ENCODE data around the gene DDX39A.

The DDX39A gene

DNA sequence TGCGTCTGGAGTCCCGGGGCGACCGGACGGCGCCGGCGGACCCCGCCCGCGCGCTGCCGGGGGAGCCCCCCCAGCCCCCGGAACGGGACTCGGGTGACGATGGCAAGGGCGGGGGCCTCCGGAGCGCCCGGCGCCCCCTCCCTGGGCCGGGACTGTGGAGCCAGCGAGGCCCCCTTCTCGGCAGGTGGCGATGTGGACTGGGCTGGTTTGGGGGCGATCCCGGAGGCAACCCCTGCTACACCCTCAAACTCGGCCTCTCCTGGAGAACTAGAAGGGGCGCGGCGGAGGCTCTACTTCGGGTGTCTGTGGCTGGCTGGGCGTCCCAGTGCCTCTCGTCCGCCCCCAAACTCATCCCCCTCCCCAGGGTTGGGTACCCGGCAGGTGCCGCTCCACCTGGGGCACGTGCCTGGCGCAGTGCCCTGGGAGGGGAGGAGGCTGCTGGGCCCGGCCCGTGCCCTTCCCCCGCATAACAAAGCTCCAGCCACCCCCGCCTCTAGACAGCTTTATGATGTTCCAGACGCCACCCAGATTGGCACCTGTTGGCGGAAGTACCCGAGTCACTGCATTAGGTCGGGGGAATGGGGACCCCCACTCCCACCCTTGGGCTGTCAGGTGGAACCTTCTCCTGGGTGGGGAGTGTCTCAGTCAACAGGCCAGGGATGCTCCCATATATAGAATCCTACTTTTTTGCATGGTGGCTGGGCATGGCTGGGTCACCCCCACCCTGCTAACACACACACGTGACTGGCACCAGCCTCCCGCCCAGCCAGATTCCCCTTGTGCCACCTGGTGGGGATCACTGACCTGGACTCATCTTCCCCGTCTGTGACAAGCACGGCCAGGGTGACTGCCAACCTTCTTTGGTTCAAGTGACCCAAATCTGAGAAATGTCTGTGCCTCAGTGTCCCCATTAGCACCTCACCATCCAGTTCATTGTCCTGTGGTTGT, 14.7 kb upstream of the DDX39A start:
- DNase-seq: peak; percentile 38

DNA sequence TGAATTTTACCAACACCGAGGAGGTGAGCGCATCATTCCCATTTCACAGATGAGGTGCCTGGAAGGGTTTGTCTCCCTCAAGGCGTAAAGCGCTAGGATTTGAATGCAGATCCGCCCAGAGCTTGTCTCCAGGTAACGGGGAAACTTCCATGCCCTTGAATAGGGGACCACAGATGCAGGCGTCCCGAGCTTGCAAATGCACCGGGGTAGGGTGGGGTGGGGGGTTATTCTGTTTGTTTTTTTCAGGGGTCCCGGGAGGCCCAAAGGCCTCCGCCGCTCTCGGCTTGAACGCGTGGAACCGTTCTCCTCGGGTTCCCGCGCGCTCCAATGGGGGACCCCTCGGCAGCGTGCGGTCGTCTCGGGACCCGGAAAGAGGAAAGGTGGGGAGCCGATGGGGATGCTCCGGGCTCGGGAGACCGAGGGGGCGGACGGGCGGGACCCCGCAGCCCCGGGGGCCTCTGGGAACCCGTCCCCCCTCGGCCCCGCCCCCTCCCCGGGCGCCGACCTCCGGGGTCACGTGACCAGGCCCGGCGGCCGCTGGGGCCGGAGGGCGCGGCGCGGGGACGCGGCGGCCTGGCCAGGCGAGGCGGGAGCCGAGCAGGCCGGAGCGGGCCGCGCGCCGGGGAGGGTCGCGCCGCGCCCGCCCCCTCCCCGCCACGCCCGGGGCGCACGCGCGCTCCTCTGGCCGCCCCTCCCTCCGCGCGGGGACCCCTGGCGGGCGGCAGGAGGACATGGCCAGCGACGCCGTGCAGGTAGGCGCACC, 13.8 kb upstream of the DDX39A start, which contains the start of gene PKN1:
Gene PKN1 (plus strand): TSS at position 516 of the 763 bp plus-strand sequence. CDS start 216 bp downstream, at position 732.
- peak; percentile 67 for DNase-seq

DNA sequence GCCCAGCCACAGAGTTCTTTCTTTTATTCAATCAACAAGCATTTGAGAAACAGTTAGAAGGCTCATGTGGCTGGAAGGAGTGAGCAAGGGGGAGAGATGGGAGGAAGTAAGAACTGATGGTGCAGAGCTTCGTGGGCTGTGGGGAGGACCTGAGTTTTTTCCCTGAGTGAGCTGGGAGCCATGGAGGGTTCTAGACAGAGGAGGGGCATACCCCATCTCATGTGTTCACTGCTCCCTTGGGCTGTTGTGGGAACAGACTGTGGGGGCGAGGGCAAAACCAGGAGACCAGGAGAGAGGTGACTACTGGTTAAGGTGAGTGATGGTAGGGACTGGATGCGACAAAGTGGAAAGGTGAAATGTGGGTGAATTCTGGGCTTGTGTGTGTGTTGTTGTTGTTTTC, 11.6 kb upstream of the DDX39A start:
- DNase-seq: no peak

DNA sequence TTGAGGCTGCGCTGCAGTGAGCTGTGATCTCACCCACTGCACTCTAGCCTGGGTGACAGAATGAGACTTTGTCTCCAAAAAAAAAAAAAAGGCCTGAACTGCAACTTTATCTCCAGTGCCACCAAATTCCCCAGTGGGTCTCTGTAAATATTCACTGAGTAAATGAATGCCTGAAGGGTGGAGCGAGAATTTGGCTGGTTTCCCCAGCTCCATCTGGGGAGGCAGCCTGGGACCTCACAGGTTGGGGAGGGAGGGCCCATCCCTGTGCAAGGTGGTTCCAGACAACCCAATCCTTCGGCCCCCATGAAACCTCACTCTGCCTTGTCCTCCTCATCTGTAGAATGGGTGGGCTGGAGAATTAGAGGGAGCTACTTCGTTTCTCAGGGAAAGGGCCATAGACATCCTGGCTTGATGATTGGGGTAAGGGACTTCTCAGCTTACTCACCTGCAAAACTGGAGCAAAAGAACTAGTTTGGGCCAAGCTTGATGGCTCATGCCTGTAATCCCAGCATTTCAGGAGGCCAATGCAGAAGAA, 9.8 kb upstream of the DDX39A start:
- no peak for DNase-seq

DNA sequence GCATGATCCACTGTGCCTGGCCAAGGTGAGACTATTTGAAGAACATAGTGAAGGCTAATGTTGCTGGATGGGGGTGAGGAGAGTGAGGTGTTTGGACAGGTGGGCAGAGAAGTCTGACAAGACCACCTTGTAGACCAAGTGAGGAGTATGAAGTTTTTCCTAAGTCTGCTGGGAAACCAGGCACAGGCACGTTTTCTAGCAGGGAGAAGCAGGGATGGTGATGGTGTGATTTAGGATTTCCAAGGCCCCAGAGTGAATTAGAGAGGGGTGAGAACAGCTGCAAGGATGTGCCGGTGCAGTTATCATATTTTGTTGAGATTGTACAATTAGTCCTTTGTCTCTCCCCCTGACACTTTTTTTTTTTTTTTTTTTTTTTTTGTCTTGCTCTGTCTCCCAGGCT, 8.3 kb upstream of the DDX39A start:
- DNase-seq: no peak

DNA sequence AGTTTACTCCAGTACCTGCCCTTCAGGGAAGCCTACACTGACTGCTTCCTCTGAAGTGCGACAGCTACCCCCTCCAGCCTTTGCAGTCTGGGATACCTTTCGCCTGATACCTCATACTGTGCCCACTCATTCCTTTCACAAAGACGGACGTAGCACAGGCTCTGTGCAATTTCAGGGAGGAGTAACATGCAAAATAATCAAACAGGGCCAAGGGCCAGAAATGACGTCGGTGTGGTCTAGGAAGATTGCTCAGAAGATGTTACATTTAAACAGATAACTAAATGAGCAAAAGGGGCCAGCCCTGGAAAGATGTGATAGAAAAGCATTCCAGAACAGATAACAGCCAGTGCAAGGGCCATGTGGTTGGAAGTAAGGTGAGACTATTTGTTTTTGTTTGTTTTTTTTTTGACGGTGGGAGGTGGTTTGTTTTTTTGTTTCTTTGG, 6.6 kb upstream of the DDX39A start:
- DNase-seq: no peak

DNA sequence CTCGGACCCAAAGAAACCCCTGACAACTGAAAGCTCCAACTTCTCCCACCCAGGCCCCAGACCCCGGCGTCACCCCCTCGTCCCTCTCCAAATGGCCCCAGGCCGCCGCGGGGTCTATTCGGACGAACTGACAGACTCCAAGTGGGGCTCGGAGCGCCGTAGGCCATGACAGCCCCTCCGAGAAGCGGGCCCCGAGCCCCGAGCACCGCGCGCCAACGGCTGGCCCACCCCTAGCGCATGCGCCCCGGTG, 360 bp downstream of the DDX39A start:
- DNase-seq: peak; percentile 88

DNA sequence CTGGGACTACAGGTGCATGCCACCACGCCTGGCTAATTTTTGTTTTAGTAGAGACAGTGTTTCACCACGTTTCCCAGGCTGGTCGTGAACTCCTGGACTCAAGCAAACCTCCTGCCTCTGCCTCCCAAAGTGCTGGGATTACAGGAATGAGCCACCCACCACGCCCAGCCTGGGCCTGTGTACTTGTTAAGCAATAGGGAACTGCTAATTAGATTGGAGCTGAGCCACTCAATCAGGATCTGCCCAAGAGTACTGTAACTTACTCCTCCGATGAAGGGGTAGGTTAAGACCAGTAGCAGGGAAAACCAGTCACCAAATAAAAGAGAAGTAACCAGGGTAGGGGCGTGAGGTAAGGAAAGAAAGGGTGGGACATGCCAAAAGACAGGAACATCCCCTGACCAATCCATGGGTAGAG, 2.3 kb downstream of the DDX39A start:
- no peak for DNase-seq

DNA sequence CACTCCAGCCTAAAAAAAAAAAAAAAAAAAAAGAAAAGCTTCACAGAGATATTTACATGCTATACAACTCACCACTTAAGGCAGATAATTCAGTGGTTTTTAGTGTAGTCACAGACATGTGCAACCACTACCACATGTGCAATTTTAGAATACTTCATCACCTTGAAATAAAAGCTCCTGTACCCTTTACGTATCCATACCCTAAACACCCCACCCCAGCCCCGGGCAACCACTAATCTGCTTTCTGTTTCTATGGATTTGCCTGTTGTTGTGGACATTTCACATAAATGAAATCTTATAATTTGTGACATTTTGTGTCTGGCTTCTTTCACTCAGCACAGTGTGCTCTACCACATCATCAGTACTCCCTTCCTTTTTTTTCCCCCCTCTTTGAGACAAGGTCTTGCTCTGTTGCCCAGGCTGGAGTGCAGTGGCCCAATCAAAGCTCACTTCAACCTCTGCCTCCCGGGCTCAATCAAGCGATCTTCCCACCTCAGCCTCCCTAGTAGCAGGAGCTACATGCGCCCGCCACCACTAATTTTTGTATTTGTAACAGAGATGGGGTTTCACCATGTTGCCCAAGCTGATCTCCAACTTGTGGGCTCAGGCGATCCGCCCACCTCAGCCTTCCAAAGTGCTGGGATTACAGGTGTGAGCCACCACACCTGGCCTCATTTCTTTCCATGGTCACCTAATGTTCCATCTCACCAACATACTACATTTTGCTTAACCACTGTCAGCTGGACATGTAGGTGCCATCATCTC, 4.0 kb downstream of the DDX39A start:
- DNase-seq: no peak

DNA sequence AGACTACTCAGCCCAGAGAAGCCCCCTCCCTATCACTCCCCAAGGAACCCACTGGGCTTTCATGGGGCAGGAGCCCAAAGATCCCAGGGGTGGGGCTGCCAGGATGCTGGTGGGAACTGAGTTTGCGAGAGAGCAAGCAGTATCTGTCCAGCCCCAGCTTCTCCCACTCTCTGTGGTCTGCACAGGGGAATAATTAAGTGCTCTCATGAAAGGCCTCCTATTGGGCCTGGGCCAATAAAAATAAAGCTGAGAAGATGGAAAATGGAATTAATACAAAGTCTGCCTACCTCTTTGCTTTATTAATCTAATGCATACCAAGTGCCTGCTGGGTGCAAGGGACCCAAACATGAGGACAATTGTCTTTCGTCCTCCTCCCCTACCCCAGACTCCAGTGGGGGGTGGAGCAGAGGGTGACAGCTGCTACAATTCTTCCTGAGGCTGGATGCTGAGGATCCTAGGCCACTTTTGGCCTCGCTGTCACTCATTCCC, 5.4 kb downstream of the DDX39A start:
- no peak for DNase-seq

DNA sequence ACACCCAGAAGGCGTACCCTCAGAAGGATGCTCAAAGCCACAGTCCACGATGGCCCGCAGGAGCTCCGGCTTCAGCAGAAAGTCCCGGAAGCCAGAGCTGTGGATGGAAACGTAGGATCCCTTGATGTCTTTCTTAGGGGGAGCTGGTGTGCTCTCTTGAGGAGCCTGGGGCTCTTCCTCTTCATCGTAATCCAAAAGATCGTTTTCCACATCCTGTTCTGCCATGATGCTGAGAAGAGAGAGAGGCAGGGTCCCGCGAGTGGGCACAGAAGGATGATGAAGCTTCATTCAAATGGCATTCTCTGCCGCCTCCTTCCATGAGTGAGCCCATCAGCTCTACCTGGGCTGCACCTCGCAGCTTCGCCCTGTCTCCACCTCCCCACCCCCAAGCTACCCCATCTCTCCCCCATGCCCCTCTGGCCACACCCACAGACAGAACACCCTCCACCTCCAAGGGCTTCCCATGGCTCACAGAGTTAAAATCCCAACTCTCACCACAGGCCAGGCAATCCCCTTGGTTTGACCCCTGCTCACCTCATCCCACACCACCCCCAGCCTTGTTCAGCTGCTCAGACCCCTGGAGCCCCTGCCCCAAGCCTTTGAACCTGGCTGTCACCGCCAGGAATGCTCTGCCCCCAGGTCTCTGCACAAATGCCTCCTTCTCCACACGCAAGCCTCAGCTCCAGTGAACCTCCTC, 6.0 kb downstream of the DDX39A start:
- DNase-seq: no peak

DNA sequence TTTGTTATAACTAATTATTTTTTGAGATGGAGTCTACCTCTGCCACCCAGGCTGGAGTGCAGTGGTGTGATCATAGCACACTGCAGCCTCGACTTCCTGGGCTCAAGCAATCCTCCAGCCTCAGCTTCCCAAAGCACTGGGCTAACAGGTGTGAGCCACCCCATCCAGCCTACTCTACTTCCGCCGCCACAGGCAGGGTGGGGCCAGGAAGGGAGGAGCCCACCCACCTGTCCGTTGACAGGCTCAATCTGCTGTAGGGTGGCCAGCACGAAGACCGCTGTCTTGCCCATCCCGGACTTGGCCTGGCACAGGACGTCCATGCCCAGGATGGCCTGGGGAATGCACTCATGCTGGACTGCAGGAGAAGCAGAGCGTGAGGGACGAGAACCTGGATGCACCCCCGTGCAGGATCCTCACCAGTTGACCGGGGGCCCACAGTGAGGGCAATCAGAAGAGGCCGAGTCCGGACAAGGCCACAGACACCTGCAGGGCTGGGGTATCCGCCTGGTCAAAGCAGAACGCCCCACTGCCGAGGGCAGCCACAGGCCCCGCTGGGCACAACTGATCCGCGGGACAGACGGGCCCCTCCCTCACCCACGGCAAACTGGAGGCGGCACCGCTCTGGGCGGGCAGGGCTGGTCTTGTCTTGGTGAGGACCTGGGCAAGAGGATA, 6.7 kb downstream of the DDX39A start:
- DNase-seq: no peak

DNA sequence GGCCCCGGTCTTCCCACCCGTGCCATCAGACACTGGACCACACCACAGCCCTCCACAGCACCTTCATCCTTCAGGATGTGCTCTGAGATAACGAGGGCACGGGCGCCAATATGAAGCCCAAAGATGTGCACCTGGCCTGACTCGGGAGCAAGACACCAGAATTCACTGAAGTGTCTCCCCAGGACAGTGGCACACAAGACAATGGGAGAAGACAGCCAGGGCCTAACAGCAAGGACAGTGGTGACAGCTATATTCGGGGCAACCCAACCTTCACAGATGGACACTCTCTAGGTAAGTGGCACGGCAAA, 7.2 kb downstream of the DDX39A start:
- DNase-seq: no peak

DNA sequence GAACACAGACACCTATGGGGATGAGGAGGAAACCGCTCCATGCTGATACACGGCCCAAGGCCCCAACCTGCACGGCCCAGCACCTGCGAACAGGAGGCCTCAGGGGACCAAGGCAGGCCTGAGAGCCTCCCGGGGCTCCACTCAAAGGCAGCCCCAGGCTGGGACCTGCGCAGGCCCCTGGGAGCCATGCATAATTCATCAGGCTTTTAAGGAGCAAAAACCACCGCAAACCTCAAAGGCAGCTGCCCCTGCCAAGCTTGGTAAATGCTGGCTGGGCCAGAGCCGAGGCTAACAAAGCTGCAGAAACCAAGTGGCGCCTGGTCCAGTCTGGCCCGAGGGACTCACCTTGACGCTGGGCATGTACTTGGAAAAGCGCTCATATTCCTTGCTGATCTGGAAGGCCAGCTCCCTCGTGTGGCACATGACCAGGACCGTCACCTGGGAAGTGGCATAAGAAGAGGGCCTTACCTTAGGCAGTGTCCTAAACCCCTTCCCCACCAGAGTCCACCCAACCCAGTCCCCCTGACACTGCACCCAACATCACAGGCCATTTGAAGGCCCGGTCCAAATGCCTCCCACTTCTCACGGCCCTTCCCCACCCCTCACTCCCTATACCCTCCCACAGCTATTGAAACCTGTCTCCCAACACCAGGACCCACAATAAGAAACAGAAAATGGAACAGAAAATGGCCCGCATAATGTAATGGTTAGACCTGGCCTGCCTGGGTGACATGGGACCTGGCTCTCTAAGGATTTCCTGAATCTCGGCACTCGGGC, 7.8 kb downstream of the DDX39A start:
- no peak for DNase-seq

DNA sequence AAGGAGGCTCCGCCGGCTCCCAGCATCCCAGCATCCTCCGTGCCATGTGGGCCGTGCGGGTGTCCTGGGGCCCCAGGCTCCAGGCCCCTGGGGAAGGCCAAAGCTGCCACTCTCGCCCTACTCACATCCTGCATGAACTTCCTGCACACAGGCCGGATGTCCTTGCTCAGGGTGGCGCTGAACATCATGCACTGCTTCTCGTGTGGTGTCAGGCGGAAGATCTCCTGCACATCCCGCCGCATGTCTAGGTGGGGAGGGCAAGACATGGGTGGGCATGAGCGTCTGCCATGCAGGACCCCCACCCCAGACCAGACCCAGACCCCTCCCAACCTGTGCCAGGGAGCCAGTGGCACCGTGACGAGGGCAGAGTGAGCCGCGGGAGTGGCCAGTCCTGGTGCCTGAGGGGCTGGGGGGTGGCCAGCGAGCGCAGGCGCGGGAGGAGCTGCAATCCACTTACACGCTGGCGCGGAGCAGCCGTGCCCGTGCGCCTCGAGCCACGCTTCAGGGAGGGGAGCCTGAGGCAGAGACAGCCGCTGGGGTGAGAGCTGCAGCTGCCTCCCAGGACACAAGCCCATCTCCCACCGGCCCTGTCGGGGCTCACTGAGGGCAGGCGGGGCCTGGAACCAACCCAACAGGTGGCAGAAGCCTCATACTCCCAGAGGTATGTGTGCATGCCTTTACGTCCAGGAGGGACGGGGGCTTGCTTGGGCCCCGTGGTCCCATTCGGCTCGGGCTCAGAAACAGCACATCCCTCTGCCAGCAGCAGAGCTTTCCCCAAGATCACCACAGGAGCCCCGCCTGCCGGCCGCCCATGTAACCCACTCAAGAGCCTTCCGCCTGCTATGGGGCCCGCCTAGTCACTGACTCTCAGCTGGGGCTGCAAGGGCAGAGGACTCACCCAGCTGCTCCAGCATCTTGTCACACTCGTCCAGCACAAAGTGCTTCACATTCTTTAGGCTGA, 8.8 kb downstream of the DDX39A start:
- DNase-seq: peak; percentile 62

DNA sequence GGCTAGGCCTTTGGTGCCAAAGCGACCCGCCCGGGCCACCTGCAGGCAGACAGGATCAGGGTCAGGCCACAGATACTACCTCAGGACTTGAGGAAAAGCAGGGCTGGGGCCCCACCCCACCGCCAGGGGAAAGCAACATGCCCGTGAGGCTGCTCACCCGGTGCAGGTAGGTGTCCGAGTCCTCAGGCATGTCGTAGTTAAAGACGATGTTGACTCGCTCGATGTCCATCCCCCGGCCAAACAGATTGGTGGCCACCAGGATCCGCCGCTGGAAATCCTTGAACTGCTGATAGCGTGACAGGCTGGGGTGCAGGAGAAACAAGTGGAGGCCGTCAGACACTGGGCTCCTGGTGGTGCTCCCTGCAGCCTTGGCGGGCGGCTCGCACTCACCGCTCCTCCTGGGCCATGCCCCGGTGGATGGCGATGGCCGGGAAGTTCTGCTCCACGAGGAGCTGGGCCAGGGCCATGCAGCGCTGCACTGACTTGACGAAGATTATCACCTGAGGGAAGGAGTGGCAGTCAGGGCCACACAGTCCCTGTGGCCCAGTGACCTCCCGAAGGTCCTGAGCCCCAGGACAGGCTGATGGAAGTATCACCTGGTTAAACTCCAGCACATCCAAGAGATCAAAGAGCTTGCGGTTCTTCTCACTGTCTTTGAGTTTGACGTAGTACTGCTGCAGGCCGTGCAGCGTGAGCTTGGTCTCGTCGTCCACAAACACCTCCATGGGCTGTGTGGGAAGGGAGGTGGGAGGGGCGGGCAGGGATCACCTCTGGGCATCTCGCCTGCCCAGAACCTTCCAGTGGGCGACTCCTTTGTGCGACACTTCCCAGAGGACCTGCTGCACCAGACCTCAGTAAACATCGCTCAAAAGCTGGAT, 9.8 kb downstream of the DDX39A start:
- DNase-seq: no peak

DNA sequence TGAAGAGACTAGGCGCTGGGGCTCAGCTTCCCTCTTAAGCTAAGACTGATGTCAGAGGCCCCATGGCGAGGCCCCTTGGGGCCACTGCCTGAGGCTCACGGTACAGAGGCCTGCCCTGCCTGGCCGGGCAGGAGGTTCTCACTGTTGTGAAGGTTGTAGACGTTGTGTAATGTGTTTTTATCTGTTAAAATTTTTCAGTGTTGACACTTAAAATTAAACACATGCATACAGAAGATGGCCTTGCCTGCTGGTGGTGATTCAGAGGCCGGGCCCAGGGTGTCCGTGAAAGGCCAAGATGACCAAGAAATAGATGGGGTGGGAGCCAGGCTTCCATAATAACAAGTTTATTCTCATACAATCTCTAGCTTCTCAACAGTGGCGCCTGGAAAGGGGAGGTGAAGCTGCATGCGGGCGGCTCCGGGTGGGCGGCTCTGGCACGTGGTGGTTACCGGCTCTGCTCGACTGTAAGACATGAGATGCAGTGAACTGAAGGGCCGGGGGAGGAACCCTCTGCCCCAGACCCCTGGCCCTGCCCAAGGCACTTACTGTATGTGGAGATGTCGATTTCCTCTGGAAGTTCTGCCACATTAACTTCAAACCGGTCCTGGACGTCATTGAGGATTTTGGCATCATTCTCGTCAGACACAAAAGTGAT, 10.5 kb downstream of the DDX39A start:
- no peak for DNase-seq

Measured in activated CD4-positive, alpha-beta T cell treated with anti-CD3 and anti-CD28 coated beads, Interleukin-2, Interleukin-6, amounts not matched to agents 100 ng/mL and 50 ng/mL, durations not matched to agents 16 hours and 8 hours (primary cell).